Nephron (organoid): ENCODE measurements around the gene MLPH.

Experiments
- H3K27ac Mint-ChIP-seq, 3 experiments: 2 replicates each; pipeline ENCODE4 v1.8.0; 2020; ENCODE audit warnings: mixed read lengths in 3 of 3, mild to moderate bottlenecking in 2 of 3, moderate library complexity in 1 of 3
- H3K27me3 Mint-ChIP-seq: 2 replicates; pipeline ENCODE4 v1.8.0; 2021; ENCODE audit warnings: low read depth, mild to moderate bottlenecking, moderate library complexity, mixed read lengths
- H3K36me3 Mint-ChIP-seq: 2 replicates; pipeline ENCODE4 v1.8.0; 2020; ENCODE audit warnings: low read depth, mixed read lengths
- H3K4me1 Mint-ChIP-seq: 2 replicates; pipeline ENCODE4 v1.8.0; 2020; ENCODE audit warnings: mixed read lengths
- H3K4me3 Mint-ChIP-seq, 3 experiments: 2 replicates each; pipeline ENCODE4 v1.8.0; 2020; ENCODE audit warnings: mild to moderate bottlenecking in 3 of 3, mixed read lengths in 3 of 3, moderate library complexity in 2 of 3
- H3K9me3 Mint-ChIP-seq: 2 replicates; pipeline ENCODE4 v1.8.0; 2020; ENCODE audit warnings: mixed read lengths
- CTCF ChIP-seq, 3 experiments: fragments of 200-600 bp; sonication (generic); IDR thresholded peaks; one replicate each; pipeline ENCODE4 v1.5.0; 2021; ENCODE audit warnings: antibody characterized with exemption in 3 of 3; ENCODE audit not compliant: unreplicated experiment in 3 of 3

The MLPH gene

GRCh38 chr2:237564526-237565131 lies 77.6 kb downstream of the MLPH start:
- H3K27ac Mint-ChIP-seq: no peak overlapping the region
- TF ChIP-seq CTCF (IDR thresholded peaks at IDR 0.05; ENCODE audit: unreplicated experiment in 3 of 3): no peak
- H3K9me3 Mint-ChIP-seq: no peaks in the 10 kb centered on the region
- H3K4me3 Mint-ChIP-seq: no peak overlapping the region
- H3K4me1 Mint-ChIP-seq: peaks cover 6% of the 10 kb centered on the region
- no peaks in the 10 kb centered on the region for H3K36me3 Mint-ChIP-seq
- H3K27me3 Mint-ChIP-seq: peaks cover 19% of the 10 kb centered on the region

- Mint-ChIP-seq H3K27me3 (peaks cover 21% of the 10 kb centered on the region), H3K4me1 (no peaks in the 10 kb centered on the region), H3K9me3 (no peaks in the 10 kb centered on the region), H3K27ac (no peak overlapping the region), H3K36me3 (no peaks in the 10 kb centered on the region), H3K4me3 (no peak overlapping the region)
- no peak for TF ChIP-seq CTCF (IDR thresholded peaks at IDR 0.05; ENCODE audit: unreplicated experiment in 3 of 3)
Observed at GRCh38 chr2:237565974-237566373, 78.9 kb downstream of the MLPH start.

- Mint-ChIP-seq H3K27ac (no peak within 1 kb of the TSS), H3K9me3 (no peaks in the 10 kb centered on the region), H3K4me3 (no peak within 1 kb of the TSS), H3K36me3 (no peaks in the 10 kb centered on the region), H3K4me1 (peaks cover under 1% of the 10 kb centered on the region), H3K27me3 (peaks cover 21% of the 10 kb centered on the region)
- no peak for TF ChIP-seq CTCF (IDR thresholded peaks at IDR 0.05; ENCODE audit: unreplicated experiment in 3 of 3)
Observed at GRCh38 chr2:237566401-237567235, 79.6 kb downstream of the MLPH start, which contains the start of gene PRLH. TSS of gene PRLH (plus strand) at chr2:237566574. CDS start at chr2:237566574, 0 bp downstream.

GRCh38 chr2:237567276-237568029 lies 80.4 kb downstream of the MLPH start:
- H3K27me3 Mint-ChIP-seq: peaks cover 20% of the 10 kb centered on the region
- H3K4me3 Mint-ChIP-seq: no peak overlapping the region
- H3K9me3 Mint-ChIP-seq: no peaks in the 10 kb centered on the region
- TF ChIP-seq CTCF (IDR thresholded peaks at IDR 0.05; ENCODE audit: unreplicated experiment in 3 of 3): no peak
- peaks cover 9% of the 10 kb centered on the region for H3K4me1 Mint-ChIP-seq
- no peak overlapping the region for H3K27ac Mint-ChIP-seq
- no peaks in the 10 kb centered on the region for H3K36me3 Mint-ChIP-seq

- Mint-ChIP-seq H3K27me3 (peaks cover 16% of the 10 kb centered on the region), H3K4me1 (peaks cover 10% of the 10 kb centered on the region), H3K27ac (no peak overlapping the region), H3K9me3 (no peaks in the 10 kb centered on the region), H3K4me3 (no peak overlapping the region), H3K36me3 (no peaks in the 10 kb centered on the region)
- no peak for TF ChIP-seq CTCF (IDR thresholded peaks at IDR 0.05; ENCODE audit: unreplicated experiment in 3 of 3)
Observed at GRCh38 chr2:237568121-237568660, 81.1 kb downstream of the MLPH start.
